ENCODE data around the gene LRBA. TPM values are rescaled to one million over a fixed set of nuclear protein-coding genes. Genes with fewer than 3 reads are reported as not detected.

LRBA gene
- total and polyA plus RNA-seq, 3 donors from 2014 or later, result 24.6 to 61.1 (median 60.8) TPM

DNA sequence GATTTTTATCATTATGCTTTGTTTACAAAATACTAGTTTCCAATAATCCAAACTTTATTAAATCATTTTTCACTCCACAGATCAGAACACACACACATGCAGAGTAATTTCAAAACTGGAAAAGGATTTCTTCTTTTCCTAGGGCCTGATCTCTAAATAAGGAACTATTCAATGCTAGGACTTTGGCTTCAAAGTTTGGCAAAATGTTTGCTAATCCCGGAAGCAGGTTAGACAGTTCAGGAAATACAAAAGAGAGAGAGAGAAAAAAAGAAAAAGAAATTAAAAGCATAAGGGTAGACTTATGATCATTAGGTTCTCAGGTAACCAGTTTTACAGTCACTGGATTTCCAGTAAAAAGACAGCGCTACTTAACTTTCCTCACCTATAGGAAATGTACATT, 725.9 kb downstream of the LRBA start:
- DNase-seq, result no peak

DNA sequence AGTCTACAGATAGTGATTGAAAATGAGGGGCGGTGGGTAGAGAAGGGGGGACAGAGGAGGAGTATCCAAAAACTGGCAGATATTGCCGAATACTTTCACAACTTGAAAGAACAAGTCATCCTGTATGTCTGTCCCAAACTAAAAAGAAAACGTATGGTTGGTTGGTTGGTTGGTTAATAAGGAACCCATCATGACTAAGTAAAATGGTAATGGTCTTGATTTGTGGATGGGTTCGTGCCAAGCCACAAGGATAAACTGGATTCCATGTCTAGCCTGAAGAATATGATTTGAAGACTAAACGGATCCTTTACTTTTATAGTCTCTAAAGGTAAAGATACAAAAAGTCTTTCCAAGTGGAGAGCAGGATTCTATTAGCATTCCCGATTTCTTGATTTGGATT, 728.4 kb downstream of the LRBA start:
- no peak for DNase-seq
- no peak overlapping the region for H3K4me3 ChIP-seq
- no peaks in the 10 kb centered on the region for H3K4me1 ChIP-seq
- 79 to 87% methylated on average over 6 of the region's 6 CpGs for WGBS, 2 donors
- no peaks in the 10 kb centered on the region for H3K36me3 ChIP-seq (ENCODE audit: low read depth, missing control alignments)
- no peaks in the 10 kb centered on the region for H3K9me3 ChIP-seq
- H3K27ac ChIP-seq, result no peak overlapping the region
- intact Hi-C loops (cut with DNase I; ENCODE audit: low total_unique reads), result no loop called here
- no peaks in the 10 kb centered on the region for H3K27me3 ChIP-seq
- no peak for TF ChIP-seq POLR2A (IDR thresholded peaks at IDR 0.05)
- TF ChIP-seq, protein P1, sequence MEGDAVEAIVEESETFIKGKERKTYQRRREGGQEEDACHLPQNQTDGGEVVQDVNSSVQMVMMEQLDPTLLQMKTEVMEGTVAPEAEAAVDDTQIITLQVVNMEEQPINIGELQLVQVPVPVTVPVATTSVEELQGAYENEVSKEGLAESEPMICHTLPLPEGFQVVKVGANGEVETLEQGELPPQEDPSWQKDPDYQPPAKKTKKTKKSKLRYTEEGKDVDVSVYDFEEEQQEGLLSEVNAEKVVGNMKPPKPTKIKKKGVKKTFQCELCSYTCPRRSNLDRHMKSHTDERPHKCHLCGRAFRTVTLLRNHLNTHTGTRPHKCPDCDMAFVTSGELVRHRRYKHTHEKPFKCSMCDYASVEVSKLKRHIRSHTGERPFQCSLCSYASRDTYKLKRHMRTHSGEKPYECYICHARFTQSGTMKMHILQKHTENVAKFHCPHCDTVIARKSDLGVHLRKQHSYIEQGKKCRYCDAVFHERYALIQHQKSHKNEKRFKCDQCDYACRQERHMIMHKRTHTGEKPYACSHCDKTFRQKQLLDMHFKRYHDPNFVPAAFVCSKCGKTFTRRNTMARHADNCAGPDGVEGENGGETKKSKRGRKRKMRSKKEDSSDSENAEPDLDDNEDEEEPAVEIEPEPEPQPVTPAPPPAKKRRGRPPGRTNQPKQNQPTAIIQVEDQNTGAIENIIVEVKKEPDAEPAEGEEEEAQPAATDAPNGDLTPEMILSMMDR (IDR thresholded peaks at IDR 0.05), result no peak

More for the DNA sequence above, 725.9 kb downstream of the LRBA start:
- Histone ChIP-seq H3K4me1 (no peaks in the 10 kb centered on the region), H3K27ac (no peak overlapping the region), H3K27me3 (no peaks in the 10 kb centered on the region), H3K4me3 (no peak overlapping the region), H3K36me3 (ENCODE audit: low read depth, missing control alignments) (no peaks in the 10 kb centered on the region), H3K9me3 (no peaks in the 10 kb centered on the region)
- WGBS, 2 donors, result 83 to 88% methylated on average over 2 of the region's 2 CpGs
- intact Hi-C loops (cut with DNase I; ENCODE audit: low total_unique reads), result no loop called here
- TF ChIP-seq, protein P1 (IDR thresholded peaks at IDR 0.05), result no peak
- no peak for TF ChIP-seq POLR2A (IDR thresholded peaks at IDR 0.05)

DNA sequence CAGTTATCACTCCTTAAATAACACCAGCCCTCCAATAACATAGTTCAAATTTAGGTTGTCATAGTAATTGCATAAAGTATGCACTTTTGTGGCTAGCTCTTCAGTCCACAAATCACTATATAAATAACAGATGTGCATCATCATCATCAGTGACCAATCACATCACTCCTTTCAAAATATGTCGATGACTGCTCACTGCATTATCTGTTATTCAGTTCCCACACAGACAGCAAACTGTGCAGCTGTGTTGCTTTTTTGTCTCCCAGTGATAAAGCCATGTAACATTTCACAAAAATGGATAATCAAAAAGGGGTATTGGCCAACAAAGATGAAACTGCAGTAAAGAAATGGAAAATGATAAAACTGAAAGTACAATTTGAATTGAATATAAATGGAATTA, 731.4 kb downstream of the LRBA start:
- 54 to 71% methylated on average over 1 of the region's 1 CpG for WGBS, 2 donors
- Histone ChIP-seq H3K4me1 (no peaks in the 10 kb centered on the region), H3K4me3 (no peak overlapping the region), H3K27ac (no peak overlapping the region), H3K9me3 (no peaks in the 10 kb centered on the region), H3K36me3 (ENCODE audit: low read depth, missing control alignments) (no peaks in the 10 kb centered on the region), H3K27me3 (no peaks in the 10 kb centered on the region)
- no peak for TF ChIP-seq POLR2A (IDR thresholded peaks at IDR 0.05)
- TF ChIP-seq, protein P1 (IDR thresholded peaks at IDR 0.05), result no peak
- no peak for DNase-seq
- intact Hi-C loops (cut with DNase I; ENCODE audit: low total_unique reads), result no loop called here

DNA sequence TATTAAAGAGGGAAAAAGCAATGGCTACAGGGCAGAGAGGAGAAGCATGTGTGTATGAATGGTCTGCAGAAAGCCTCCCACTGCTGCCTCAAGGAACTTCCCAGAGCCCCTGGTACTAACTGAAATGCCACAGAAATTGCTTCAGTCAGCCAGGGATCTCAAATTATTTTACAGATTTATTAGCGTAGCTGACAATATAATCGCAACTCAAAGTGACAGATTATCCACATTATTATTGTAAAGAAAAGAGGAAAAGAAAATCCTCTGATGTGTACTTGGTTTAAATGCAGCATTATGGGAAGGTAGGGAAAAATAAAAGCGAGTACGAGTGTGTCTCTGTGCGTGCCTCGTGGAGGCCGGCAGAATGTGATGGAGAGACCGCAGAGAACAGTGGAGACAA, 734.1 kb downstream of the LRBA start:
- TF ChIP-seq, protein P1 (IDR thresholded peaks at IDR 0.05), result no peak
- no peak for TF ChIP-seq POLR2A (IDR thresholded peaks at IDR 0.05)
- WGBS, 2 donors, result 96% methylated on average over 8 of the region's 8 CpGs
- Histone ChIP-seq H3K4me3 (no peak overlapping the region), H3K27ac (no peak overlapping the region), H3K27me3 (no peaks in the 10 kb centered on the region), H3K4me1 (no peaks in the 10 kb centered on the region), H3K36me3 (ENCODE audit: low read depth, missing control alignments) (no peaks in the 10 kb centered on the region), H3K9me3 (no peaks in the 10 kb centered on the region)
- intact Hi-C loops (cut with DNase I; ENCODE audit: low total_unique reads), result no loop called here
- no peak for DNase-seq

DNA sequence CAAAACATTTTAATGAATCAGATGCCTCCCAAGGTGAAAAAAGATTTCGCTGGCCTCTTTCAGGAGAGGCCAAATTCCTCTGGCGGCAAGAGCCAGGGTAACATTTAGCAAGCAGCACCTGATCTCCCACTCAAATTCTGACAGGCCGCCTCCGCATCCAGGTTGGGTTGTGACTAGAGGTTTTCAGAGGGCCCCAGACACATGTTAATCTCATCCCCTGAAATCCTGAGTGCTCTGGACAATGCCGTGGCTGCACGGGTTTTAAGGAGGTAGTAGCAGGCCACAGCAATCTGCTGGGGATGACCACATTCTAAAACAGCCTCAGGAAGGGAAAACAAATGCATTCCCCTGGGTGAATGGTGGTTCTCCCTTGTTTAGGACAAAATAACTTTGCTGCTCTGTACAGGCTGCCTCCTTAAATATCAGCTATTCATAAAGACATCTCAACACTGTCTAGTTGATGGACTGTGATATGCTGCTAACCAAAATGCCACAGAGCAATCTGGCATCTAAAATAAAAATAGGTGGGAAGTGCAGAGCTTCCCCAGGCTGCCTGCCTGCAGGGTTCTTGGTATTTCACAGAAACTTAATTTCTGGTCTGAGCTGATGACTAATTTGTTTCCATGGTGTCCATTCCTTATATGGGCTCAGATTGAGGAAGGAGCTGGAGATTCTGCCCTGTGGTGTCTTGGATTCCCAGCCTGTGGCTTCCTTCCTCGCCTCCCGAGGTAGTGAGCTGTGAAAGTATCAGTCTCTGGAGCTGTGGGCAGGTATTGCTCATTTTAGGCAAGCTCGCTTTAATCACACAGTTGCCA, 734.8 kb downstream of the LRBA start:
- H3K4me3 ChIP-seq, result no peak overlapping the region
- H3K27ac ChIP-seq, result no peak overlapping the region
- no peaks in the 10 kb centered on the region for H3K9me3 ChIP-seq
- TF ChIP-seq POLR2A (IDR thresholded peaks at IDR 0.05), result no peak
- TF ChIP-seq, protein P1 (IDR thresholded peaks at IDR 0.05), result no peak
- H3K36me3 ChIP-seq (ENCODE audit: low read depth, missing control alignments), result no peaks in the 10 kb centered on the region
- no peak for DNase-seq
- intact Hi-C loops (cut with DNase I; ENCODE audit: low total_unique reads), result no loop called here
- H3K27me3 ChIP-seq, result no peaks in the 10 kb centered on the region
- 58 to 76% methylated on average over 8 to 9 of the region's 9 CpGs for WGBS, 2 donors
- H3K4me1 ChIP-seq, result no peaks in the 10 kb centered on the region

Data from testis (tissue), 3 donors.